HG03064 (cell line): ENCODE data around the gene VRK1.

ENCODE experiments used
- ATAC-seq: cut with Tn5 transposase; IDR thresholded peaks from one replicate; pipeline ENCODE4 v1.9.1; 2021; ENCODE audit warnings: low read depth; ENCODE audit not compliant: unreplicated experiment

VRK1 gene

GRCh38 chr14:96821501-96821900 lies 24.3 kb downstream of the VRK1 start:
- ATAC-seq, result no peak

DNA sequence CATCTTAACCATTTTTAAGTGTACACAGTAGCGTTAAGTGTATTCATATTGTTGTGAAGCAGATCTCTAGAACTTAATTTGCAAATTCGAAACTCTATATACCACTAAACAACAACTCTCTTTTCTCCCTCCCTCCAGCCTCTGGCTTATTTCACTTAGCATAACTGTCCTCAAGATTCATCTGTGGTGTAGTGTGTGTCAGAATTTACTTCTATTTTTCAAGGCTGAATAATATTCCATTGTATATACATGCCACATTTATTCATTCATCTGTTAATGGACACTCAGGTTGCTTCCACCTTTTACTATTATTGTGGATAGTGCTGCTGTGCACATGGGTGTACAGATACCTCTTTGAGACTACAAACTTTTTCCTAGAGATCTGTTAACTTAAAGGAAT lies 26.5 kb downstream of the VRK1 start:
- ATAC-seq, result no peak

DNA sequence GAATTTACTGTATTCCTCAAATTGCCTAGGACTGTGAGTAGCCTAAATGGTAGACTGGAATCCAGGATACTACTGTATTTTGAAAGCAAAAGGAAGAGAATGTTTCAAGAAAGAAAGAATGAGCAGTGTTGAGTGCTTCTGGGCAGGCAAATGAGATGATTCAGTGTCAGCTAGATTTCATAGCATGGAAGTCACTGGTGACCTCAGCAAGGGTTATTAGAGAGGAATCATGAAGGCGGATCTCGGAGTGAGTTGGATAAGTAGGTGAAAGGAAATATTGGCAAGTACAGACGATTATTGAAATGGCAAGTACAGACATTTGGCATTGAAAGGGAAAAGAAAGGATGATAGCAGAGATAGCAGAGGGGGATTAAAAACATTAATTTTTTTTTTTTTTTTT lies 27.1 kb downstream of the VRK1 start:
- ATAC-seq, result no peak

- no peak for ATAC-seq
These were observed 29.6 kb downstream of the VRK1 start for GRCh38 chr14:96826818-96827217.

DNA sequence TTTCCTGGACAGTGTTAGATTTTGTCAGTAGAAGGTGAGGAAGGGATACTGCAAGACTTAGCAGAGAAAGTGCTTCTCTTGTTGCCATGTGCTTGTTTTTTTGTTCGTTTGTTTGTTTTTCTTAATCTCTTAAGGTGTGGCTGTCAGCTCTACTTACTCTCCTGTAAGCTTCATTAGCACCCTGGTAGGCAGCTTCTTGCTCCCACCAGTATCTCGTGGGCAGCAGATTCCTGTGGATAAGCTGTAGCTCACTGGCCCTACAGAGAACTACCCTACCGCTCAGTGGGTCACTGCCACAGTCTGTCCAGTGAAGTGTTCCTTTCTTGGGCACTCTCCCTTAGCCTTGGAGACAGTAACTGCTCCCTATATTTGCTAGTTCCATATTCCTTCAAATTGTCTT lies 30.1 kb downstream of the VRK1 start:
- ATAC-seq, result no peak

GRCh38 chr14:96829791-96830190 lies 32.6 kb downstream of the VRK1 start:
- no peak for ATAC-seq

GRCh38 chr14:96830946-96831345 lies 33.8 kb downstream of the VRK1 start:
- no peak for ATAC-seq

GRCh38 chr14:96832351-96832750 lies 35.2 kb downstream of the VRK1 start:
- no peak for ATAC-seq

GRCh38 chr14:96838449-96838848 lies 41.3 kb downstream of the VRK1 start:
- no peak for ATAC-seq

GRCh38 chr14:96839251-96839650 lies 42.1 kb downstream of the VRK1 start:
- ATAC-seq, result no peak

- no peak for ATAC-seq
These were observed 46.0 kb downstream of the VRK1 start for GRCh38 chr14:96843137-96843536.

DNA sequence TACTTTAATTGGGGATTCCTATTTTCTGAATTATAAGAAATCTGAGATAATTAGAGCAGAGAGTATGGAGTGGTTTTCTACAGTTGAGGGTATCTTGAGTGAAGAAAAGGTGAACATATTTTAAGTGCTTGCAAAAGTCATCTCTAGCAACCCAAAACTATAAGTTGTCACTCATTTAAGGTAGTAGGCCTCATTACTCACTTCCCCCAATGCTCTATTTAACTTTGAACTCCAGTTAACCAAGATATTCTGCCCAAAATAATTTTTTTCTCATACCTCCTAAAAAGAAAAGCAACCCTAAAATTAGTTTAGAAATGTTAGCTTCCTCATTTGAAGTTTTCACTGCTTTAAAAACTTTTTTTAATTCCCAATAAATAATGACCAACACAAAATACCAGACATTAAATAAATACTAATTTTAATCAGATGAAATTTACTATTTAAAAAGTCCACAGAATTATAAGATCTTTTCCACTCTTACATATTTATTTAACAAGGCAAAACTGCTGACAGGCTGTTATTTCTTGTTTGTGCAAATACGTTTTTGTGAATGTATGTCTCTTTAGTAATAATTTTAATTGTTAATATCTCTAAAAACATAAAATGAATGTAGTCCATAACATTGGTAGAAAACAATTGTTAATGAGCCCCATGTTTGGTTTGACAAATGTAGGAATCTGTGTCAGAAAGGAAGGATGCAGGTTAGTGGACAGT lies 47.8 kb downstream of the VRK1 start:
- no peak for ATAC-seq

- no peak for ATAC-seq
These were observed 50.3 kb downstream of the VRK1 start for GRCh38 chr14:96847451-96847850.

DNA sequence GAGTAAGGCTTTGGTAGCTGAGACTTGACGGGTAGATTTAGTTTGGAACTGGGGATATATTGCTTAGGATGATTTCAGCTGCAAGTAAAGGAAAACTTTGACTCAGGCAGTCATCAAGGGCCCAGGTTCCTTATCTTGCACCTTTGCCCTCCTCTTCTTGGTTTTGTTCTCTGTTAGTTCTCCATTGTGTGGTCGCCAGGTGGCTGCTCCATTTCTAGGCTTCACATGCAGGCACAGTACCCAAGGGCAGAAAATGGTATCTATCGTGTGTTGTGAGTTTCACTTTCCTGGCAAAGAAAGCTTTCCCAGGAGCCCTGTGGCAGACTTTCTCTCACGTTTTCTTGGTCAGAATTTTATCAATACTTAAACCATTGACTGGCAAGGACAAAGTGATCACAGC lies 50.8 kb downstream of the VRK1 start:
- ATAC-seq, result no peak

- ATAC-seq, result no peak
These were observed 52.6 kb downstream of the VRK1 start for GRCh38 chr14:96849733-96850132.

DNA sequence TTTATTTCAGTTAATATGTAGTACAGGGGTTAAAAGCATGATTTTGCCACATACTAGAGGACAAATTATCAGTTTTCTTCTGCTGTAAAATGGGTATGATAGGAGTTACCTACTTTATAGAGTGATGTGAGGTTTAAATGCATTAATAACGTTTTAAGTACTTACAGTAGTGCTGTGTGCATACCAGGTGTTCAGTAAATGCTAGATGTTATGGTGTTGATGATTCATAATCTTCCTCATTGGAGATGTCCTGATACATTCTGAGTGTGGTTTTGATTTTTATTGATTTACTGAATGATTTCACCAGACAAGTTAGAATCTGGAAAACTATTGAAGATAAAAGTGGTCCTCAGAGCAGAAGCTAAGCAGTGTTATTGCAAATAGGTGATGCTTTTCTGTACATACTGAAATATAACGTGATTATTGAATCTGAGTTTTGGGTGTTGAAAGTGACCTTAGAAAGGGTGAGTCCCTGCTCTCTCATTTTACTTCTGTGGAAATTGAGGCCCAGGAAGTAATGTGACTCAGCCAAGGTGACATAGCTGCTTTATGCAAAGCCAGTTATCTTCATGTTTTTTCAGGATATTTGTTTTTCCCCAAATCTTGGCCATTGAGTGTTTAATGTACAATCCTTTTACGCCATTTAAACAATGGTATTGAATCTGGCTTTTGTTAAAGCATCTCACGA lies 54.7 kb downstream of the VRK1 start:
- no peak for ATAC-seq

- ATAC-seq, result no peak
These were observed 55.7 kb downstream of the VRK1 start for GRCh38 chr14:96852823-96853422.

GRCh38 chr14:96858643-96859042 lies 61.5 kb downstream of the VRK1 start:
- no peak for ATAC-seq

- no peak for ATAC-seq
These were observed 64.6 kb downstream of the VRK1 start for GRCh38 chr14:96861568-96862310.

DNA sequence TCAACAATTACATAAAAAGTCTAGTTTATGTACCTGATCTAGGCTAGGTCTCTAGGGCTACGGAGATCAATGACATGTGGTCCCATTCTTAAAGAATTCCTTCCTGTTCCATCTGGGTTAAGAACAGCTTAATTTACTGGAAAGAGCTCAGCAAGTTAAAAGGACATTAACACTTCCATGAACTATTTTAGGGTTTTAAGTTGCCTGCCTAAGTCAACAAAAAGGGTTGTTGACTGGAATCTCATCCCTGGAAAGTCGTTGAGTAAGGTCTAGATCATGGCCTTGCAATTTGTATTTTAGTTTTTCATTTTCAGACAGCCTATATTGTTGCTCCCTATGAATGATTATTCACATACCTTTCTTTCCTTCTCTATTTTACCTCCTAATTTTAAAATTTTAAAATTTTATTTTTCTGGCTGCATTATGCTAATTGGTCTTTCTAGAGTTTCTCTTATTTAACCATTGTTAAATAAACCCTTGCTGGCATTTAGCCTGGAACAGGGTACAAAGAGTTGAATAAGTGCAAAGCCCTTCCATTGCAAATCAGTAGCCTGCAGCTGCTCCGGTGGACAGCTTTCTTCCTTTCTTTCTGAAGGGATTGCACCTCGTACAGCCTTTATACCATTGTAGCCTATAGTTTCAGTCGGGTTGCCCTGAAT lies 66.3 kb downstream of the VRK1 start:
- ATAC-seq, result no peak

- no peak for ATAC-seq
These were observed 66.8 kb downstream of the VRK1 start for GRCh38 chr14:96863986-96864330.
